Measurements from ENCODE around the gene NEU4.

DNA sequence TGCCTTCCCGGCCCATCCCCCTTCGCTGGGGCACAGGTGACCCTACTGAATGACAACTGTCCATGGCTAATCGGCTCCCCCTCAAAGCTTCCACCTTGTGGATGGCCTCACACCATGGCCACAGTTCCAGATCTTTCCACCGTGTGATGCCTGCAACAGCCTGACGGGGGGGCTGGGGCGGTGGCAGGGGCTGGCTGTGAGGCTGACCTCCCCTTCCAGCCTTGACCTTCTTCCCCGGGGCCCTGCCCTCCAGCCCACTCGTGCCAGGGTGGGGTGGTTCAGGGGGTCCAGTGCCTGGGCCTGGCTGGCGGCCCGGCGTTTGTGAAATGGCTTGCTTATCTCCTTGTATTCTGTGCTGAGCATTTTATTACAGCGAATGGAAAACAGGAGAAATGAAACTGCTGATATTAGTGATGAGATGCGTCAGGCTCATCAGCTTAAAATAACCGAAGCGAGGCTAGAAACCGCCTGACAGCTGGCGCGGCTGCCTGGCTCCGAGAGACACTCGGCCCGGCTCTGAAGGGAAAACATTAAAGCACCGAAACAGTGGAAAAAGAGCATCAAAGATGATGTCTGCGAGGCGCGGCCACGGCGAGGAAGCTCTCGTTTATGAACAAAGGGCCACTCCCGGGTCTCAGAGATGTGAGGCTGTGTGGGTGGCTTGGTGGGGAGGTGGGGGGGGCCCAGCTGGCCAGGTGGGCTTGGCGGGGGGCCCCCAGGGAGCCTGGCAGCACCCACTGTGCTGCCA is 50.6 kb downstream of the NEU4 start:
- no peak for TF ChIP-seq EP300 (IDR thresholded peaks at IDR 0.05; ENCODE audit: low read depth)
- TF ChIP-seq POLR2A (IDR thresholded peaks at IDR 0.05): no peak
- TF ChIP-seq, protein P1, sequence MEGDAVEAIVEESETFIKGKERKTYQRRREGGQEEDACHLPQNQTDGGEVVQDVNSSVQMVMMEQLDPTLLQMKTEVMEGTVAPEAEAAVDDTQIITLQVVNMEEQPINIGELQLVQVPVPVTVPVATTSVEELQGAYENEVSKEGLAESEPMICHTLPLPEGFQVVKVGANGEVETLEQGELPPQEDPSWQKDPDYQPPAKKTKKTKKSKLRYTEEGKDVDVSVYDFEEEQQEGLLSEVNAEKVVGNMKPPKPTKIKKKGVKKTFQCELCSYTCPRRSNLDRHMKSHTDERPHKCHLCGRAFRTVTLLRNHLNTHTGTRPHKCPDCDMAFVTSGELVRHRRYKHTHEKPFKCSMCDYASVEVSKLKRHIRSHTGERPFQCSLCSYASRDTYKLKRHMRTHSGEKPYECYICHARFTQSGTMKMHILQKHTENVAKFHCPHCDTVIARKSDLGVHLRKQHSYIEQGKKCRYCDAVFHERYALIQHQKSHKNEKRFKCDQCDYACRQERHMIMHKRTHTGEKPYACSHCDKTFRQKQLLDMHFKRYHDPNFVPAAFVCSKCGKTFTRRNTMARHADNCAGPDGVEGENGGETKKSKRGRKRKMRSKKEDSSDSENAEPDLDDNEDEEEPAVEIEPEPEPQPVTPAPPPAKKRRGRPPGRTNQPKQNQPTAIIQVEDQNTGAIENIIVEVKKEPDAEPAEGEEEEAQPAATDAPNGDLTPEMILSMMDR (IDR thresholded peaks at IDR 0.05): peak in 2 of 5 experiments; percentile 8 to 27

Data from transverse colon (tissue), 3 donors.